Stimulated activated CD4-positive, alpha-beta T cell treated with anti-CD3 and anti-CD28 coated beads, Interleukin-2, amount 100 ng/mL, for 24 hours (primary cell): Measurements from ENCODE around the gene RMDN2.
"Not testable (repeated sequence)": the region's sequence is repeated elsewhere in the genome, so short reads cannot be mapped to it uniquely, and the experiment has no call there.

Experiments
- DNase-seq, 2 donors: peaks; one replicate each; pipeline ENCODE4 v3.0.0-alpha.2; 2020

Gene RMDN2

GRCh38 chr2:37997629-37998028, 72.5 kb downstream of the RMDN2 start:
- DNase-seq: no peak

DNA sequence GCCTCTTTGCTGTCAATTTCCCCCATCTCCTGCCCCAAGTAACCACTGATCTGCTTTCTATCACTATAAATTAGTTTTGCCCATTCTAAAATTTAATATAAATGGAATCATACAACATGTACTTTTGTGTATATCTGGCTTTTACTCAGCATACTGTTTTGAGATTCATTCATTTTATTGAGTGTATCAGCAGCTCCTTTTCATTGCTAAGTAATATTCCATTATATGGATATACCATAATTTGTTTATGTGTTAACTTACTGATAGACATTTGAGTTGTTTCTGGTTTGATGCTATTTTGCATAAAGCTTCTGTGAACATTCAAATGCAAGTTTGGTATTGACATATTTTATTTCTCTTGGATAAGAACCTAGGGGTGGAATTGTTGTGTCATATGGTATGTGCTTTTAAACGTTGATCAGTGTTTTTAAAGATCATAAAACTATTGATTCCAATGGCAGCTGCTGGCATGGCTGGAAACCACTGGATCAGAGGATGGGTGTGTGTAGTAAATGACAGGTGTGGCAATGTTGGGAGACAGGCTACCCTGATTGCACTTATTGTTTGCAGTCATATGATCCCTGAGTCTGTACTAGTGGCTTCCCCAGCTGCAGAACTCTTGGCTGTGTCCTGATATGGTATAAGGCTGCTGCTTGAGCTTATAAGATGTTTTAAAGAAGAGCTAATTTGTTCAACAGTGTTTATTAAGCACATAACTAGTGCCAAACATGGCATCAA, 75.6 kb downstream of the RMDN2 start:
- no peak for DNase-seq

DNA sequence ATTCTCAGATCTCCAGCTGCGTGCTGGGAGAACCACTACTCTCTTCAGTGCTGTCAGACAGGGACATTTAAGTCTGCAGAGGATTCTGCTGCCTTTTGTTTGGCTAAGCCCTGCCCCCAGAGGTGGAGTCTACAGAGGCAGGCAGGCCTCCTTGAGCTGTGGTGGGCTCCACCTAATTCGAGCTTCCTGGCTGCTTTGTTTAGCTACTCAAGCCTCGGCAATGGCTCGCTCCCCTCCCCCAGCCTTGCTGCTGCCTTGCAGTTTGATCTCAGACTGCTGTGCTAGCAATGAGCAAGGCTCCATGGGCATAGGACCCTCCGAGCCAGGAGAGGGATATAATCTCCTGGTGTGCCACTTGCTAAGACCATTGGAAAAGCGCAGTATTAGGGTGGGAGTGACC, 85.1 kb downstream of the RMDN2 start:
- DNase-seq: not testable (repeated sequence)

DNA sequence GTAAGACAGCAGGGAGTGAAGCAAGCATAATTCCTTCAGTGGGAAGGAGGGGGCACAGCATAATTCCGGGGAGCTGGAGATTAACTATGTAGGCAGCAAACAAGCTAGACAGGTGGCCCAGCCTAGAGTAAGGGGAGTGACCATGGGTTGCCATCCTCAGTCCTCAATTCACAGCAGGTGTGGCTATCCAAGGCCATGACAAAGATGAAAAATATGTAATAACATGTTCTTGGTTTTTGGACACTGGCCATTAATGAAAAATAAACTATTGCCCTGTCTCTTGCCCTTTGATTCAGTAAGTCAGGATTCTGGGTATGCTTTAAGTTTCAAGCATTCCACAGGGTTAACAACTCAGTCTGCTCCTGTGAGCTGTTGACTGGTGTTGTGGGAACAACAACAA, 85.9 kb downstream of the RMDN2 start:
- DNase-seq: no peak

DNA sequence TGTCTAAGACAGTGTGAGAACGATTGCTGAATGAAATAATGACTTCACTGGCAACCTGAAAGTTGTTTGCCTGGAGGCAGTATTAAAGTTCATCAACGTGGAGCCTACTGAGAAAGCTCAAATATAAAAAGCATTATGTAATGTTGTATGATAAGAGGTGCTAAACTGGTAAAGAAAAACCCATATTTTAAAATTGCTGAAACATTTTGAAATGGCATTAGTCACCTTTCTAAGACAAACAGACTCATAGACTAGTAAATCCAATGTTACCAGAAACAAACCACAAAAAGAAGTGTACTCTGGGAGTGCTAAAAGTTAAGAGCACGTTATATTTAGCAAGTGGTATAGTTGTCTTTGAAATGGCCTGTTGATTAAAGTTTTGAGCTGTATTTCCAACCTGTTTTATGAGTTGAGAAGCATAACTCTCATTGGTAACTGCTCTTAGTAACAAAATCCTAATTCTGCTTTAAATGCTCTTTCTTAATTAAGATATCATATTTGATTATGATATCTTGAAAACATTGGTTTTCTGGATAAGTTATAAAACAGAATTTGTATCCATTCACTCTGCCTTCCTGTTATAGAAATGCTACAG, 88.2 kb downstream of the RMDN2 start:
- no peak for DNase-seq

GRCh38 chr2:38016219-38016618, 91.1 kb downstream of the RMDN2 start:
- DNase-seq: no peak

DNA sequence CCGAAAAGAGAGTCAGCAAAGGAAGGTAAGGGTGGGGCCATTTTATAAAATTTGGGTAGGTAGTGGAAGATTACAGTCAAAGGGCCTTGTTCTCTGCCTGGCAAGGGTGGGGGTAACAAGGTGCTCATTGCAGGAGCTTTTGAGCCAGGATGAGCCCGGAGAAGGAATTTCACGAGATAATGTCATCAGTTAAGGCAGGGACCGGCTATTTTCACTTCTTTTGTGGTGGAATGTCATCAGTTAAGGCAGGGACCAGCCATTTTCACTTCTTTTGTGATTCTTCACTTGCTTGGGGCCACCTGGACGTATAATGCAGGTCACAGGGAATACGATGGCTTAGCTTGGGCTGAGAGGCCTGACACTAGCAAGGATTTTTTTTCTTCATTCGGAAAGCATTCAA, 92.7 kb downstream of the RMDN2 start:
- no peak for DNase-seq

- not testable (repeated sequence) for DNase-seq
Measured at GRCh38 chr2:38020359-38021069, 95.4 kb downstream of the RMDN2 start.

GRCh38 chr2:38021589-38021988, 96.5 kb downstream of the RMDN2 start:
- DNase-seq: no peak

GRCh38 chr2:38026846-38027245, 101.8 kb downstream of the RMDN2 start:
- DNase-seq: no peak

- no peak for DNase-seq
Measured at GRCh38 chr2:38028829-38029228, 103.7 kb downstream of the RMDN2 start.

DNA sequence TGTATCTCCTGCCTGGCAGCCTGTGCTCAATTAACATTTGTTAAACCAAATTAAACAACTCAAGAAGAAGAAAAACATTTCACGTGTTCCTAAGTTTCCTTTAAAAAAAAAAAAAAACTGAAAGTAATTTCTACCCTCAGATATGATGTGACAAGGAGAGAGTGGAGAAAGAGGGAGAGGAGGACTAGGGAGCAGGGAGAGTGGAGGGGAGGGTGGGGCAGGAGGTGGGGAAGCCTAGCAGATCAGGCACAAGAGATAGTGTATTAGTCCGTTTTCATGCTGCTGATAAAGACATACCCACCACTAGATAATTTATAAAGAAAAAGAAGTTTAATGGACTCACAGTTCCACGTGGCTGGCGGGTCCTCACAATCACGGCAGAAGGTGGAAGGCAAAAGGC, 104.4 kb downstream of the RMDN2 start:
- DNase-seq: no peak

- no peak for DNase-seq
Measured at GRCh38 chr2:38030635-38031355, 105.7 kb downstream of the RMDN2 start.

- no peak for DNase-seq
Measured at GRCh38 chr2:38032946-38033345, 107.9 kb downstream of the RMDN2 start.

- DNase-seq: no peak
Measured at GRCh38 chr2:38033646-38034045, 108.6 kb downstream of the RMDN2 start.

- no peak for DNase-seq
Measured at GRCh38 chr2:38035968-38036367, 110.9 kb downstream of the RMDN2 start.

DNA sequence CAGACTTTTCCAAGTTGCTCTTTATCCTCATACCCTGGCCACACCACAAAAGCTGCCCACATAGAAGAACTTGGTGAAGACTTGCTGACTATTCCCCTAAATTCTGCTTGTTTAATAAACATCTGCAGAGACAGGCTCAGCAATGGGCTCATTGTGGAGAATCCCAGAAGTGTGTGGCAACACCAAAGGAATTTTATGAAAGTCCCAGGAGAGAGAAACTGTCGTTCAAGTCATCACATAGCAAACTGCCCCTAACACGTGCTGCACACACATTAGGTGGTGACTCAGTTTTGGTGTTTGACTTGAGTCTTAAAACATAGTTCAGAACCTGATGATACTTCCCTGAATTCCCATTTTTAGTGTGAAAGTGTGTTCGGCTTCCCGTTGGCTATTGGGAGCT, 112.2 kb downstream of the RMDN2 start:
- no peak for DNase-seq

GRCh38 chr2:38037757-38038621, 112.9 kb downstream of the RMDN2 start:
- peak; percentile 24 to 34 for DNase-seq

DNA sequence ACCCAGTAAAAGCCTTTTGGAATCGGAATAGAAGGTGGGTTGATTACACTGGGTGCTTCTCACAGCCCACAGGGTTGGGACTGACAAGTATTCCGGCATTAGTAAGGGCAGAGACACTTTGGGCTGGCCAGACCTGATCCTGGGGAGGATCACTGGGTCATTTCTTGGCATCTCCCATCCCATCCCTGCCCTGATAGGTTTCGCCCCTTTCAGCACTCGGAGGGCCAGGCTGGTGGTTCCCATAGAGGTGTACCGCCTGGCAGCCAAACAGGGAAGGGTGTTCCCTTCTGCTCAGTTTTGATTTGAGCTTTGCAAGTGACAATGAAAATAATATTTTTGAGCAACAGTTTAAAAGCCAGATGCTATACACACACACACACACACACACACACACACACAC, 113.6 kb downstream of the RMDN2 start:
- DNase-seq: no peak

DNA sequence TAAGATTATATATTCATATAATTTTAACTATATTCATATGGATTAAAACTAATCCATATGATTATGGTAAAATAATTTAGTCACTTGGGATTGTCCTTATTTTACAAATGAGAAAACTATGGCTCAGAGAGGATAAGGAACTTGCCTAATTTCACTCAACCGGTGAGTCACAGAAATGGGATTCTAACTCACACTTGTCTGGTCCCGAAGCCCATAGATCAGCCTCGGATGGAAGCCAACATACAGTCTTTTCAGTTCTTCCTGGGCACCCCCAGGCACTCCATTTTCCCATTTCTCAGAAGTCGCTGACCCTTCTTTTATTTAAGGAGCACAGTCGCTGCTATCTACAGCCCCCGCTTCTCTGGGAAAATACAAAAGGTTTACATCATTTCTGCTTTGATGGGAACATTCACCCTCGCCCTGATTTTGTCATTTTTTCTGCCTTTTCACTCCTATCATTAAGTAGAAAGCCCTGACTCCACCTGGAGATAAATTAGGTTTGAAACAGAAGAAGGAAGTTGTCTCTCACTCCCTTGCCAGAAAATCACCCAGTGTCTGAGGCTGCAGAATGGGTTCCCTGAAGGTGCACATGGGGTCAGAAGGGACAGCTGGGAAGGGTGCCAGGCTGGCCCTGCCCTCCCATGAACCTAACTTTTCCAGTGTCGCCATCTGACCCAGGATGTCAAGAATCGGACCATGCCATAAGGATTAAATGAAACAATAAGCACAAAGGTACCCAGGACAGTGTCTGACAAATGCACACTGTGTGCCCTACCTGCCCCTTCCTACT, 114.2 kb downstream of the RMDN2 start:
- DNase-seq: no peak

DNA sequence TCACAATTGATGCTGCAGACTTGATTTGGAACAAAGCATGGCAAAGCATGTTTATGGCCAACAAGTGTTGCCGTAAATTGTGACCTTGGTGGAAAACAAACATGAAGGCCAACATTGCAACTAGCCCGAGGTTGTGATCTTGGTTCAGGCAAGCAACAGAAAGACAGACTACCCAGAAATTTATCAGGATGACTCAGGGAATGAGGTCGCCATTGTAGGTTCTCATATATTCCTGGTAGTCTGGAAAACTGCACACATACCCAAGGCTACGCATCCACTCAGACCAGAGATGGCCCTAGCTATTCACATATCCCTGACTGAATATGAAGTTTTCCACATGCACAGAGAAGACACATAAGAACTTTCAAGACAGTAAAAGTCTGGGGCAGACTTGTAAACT, 120.7 kb downstream of the RMDN2 start:
- DNase-seq: no peak

DNA sequence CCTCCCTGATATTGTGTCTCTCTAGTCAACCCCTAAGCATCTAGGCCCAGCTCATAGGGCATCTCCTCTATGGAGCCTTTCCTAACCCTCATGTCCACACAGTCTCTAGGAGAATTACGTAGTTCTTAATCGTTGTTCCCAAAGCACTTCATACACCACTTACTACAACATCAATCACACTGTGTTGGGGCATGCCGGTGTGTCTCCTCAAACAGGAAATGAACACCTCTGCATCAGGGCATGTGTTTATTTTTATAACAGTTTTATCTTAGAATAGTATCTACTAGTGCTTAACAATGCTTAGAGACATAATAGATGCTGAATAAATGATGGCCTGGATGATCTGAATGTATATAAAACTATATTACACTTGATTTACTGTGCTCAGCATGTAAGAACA, 131.1 kb downstream of the RMDN2 start:
- DNase-seq: no peak
